GM19239 (cell line): Measurements from ENCODE around the gene SLC12A4.
"Not testable (repeated sequence)": the region's sequence is repeated elsewhere in the genome, so short reads cannot be mapped to it uniquely, and the experiment has no call there.

Experiments used
- DNase-seq: peaks from one replicate; pipeline ENCODE4 v3.0.0; 2011; ENCODE audit warnings: low spot score; ENCODE audit not compliant: insufficient read length
- FAIRE-seq: peaks from 2 replicates; lab custom pipeline; 2011; peaks lifted over from hg19 to GRCh38; lab: Jason Lieb, UNC

The SLC12A4 gene

GRCh38 chr16:67943619-67944504 lies 24.6 kb downstream of the SLC12A4 start, which contains the start of gene LCAT:
TSS of gene LCAT (minus strand) at chr16:67944120. CDS start at chr16:67944101, 19 bp downstream.
- FAIRE-seq (no peak), DNase-seq (no peak)

- no peak for FAIRE-seq
- no peak for DNase-seq
Observed at GRCh38 chr16:67943256-67943618, 25.2 kb downstream of the SLC12A4 start.

- DNase-seq (no peak), FAIRE-seq (no peak)
Observed at GRCh38 chr16:67942510-67943255, 25.8 kb downstream of the SLC12A4 start.

- FAIRE-seq: peak; percentile 89
- DNase-seq: peak; percentile 78
Observed at GRCh38 chr16:67942200-67942509, 26.3 kb downstream of the SLC12A4 start.

GRCh38 chr16:67941469-67942199 lies 26.8 kb downstream of the SLC12A4 start:
- DNase-seq: no peak
- FAIRE-seq: no peak

- FAIRE-seq (no peak), DNase-seq (no peak)
Observed at GRCh38 chr16:67940446-67941089, 27.9 kb downstream of the SLC12A4 start.

GRCh38 chr16:67939507-67940445 lies 28.7 kb downstream of the SLC12A4 start:
- FAIRE-seq (no peak), DNase-seq (no peak)

GRCh38 chr16:67937713-67938112 lies 30.7 kb downstream of the SLC12A4 start:
- DNase-seq, FAIRE-seq: not testable (repeated sequence)

GRCh38 chr16:67936880-67937605 lies 31.4 kb downstream of the SLC12A4 start:
- DNase-seq (peak; percentile 91), FAIRE-seq (peak; percentile 99)

- DNase-seq (peak; percentile 32), FAIRE-seq (no peak)
Observed at GRCh38 chr16:67936124-67936879, 32.1 kb downstream of the SLC12A4 start, which contains the start of gene PSMB10. TSS of gene PSMB10 (minus strand) at chr16:67936850. CDS start at chr16:67936749, 101 bp downstream.

- DNase-seq (peak; percentile 99), FAIRE-seq (peak; percentile 99)
Observed at GRCh38 chr16:67935402-67936123, 32.9 kb downstream of the SLC12A4 start.

- FAIRE-seq: no peak
Observed at GRCh38 chr16:67935101-67935401, 33.4 kb downstream of the SLC12A4 start.

GRCh38 chr16:67934306-67935100 lies 33.9 kb downstream of the SLC12A4 start:
- no peak for FAIRE-seq
- no peak for DNase-seq

More at GRCh38 chr16:67935101-67935401, 33.4 kb downstream of the SLC12A4 start:
- no peak for DNase-seq

GRCh38 chr16:67933805-67934204 lies 34.6 kb downstream of the SLC12A4 start:
- DNase-seq (no peak), FAIRE-seq (no peak)

- no peak for DNase-seq
- no peak for FAIRE-seq
Observed at GRCh38 chr16:67932462-67932840, 36.0 kb downstream of the SLC12A4 start.

- no peak for DNase-seq
- no peak for FAIRE-seq
Observed at GRCh38 chr16:67931712-67932461, 36.5 kb downstream of the SLC12A4 start, which contains the start of gene CTRL. TSS of gene CTRL (minus strand) at chr16:67931862. CDS start at chr16:67931852, 10 bp downstream.
